Activated CD8-positive, alpha-beta T cell treated with anti-CD3 and anti-CD28 coated beads for 36 hours (primary cell): ENCODE data around the gene RABL6. TPM values are rescaled to one million over a fixed set of nuclear protein-coding genes. Genes with fewer than 3 reads are reported as not detected.
"Not testable (repeated sequence)": the region's sequence is repeated elsewhere in the genome, so short reads cannot be mapped to it uniquely, and the experiment has no call there.

Experiments
- ATAC-seq: fragments of 200-7000 bp; cut with Tn5 transposase; one replicate; pipeline ENCODE4 v1.10.0; 2021; ENCODE audit warnings: mild to moderate bottlenecking, moderate library complexity
- CTCF ChIA-PET: fragments of 350-600 bp; sonication (Branson Sonifier 250); formaldehyde crosslinking; loops from one replicate; lab custom pipeline; 2021; ENCODE audit warnings: antibody characterized with exemption; lab: Charles Lee
- POLR2A ChIA-PET: fragments of 350-600 bp; sonication (Branson Sonifier 250); formaldehyde crosslinking; loops from one replicate; lab custom pipeline; 2021; ENCODE audit warnings: antibody characterized with exemption; lab: Charles Lee
- DNase-seq: peaks from one replicate; pipeline ENCODE4 v3.0.0-alpha.2; 2020
- H3K27ac Mint-ChIP-seq: one replicate; pipeline ENCODE4 v1.8.0; 2021; ENCODE audit warnings: mild to moderate bottlenecking, mixed read lengths
- H3K27me3 Mint-ChIP-seq: one replicate; pipeline ENCODE4 v1.8.0; 2021; ENCODE audit warnings: mixed read lengths
- H3K36me3 Mint-ChIP-seq: one replicate; pipeline ENCODE4 v1.8.0; 2021; ENCODE audit warnings: low read depth, mixed read lengths
- H3K4me1 Mint-ChIP-seq: one replicate; pipeline ENCODE4 v1.8.0; 2021; ENCODE audit warnings: low read depth, mixed read lengths
- H3K4me3 Mint-ChIP-seq: one replicate; pipeline ENCODE4 v1.8.0; 2021; ENCODE audit warnings: mild to moderate bottlenecking, moderate library complexity, mixed read lengths
- H3K9me3 Mint-ChIP-seq: one replicate; pipeline ENCODE4 v1.8.0; 2021; ENCODE audit warnings: mixed read lengths
- intact Hi-C: fragments of 100-400 bp; cut with micrococcal nuclease; formaldehyde crosslinking; loops from one replicate; pipeline ENCODE4 v1.10.0; 2022
- total RNA-seq, 2 experiments: library from RNA; stranded (reverse); gene quantifications; one replicate each; pipeline ENCODE4 v1.2.3, GENCODE V29; 2021
- TF ChIP-seq, protein P1 (sequence below): fragments of 200-600 bp; IDR thresholded peaks from one replicate; pipeline ENCODE4 v1.8.0; 2022; ENCODE audit warnings: antibody characterized with exemption, mild to moderate bottlenecking

Gene RABL6
- total RNA-seq, 2 experiments from 2014 or later = 85.6 to 86.6 TPM

DNA sequence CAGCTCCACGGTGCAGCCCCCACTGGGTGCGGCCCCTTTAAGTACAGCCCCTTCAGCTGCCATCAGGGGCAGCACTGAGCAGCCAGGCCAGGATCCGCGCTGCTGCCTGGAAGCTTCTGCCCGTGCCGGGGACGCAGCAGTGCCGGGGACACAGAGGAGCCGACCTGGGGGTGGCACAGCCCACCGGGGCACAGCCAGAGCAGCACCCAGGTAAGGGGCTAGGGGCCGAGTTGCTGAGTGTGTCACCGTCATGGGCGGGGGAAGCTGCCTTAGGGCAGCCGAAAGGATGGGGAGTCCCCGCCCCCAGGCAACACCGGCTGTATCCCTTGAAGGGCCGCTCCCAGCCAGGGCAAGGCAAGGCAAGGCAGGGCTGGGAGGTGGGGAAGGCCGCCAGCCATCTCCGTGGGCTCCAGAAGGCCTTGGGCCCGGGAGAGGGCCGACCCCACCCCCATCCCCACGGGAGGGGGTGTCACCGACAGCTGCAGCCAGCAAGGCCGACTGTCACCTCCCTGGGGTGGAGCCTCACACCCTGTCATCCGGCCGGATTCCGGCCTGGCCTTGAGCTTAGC is 34.7 kb downstream of the RABL6 start, which contains the start of gene AJM1:
AJM1 (plus strand) TSS at position 99 of the 569 bp plus-strand sequence. CDS start 1,937 bp downstream, outside the sequence.
- peak; percentile 90 for ATAC-seq
- peaks cover 15% of the 10 kb centered on the region for H3K4me1 Mint-ChIP-seq
- not testable (repeated sequence) for H3K9me3 Mint-ChIP-seq, H3K36me3 Mint-ChIP-seq, H3K27ac Mint-ChIP-seq
- POLR2A ChIA-PET = interaction anchor here (0.6 to 1.5 kb wide), 6 partner anchors 14 to 304 kb away, joined by 3 to 4 read pairs (median 4); partner anchors contain the start of gene RABL6
- CTCF ChIA-PET = interaction anchor here (0.6 to 3.5 kb wide), 40 partner anchors 10 to 404 kb away, joined by 3 to 22 read pairs (median 5); partner anchors contain the start of genes ABCA2, EDF1, MAMDC4 and NPDC1
- TF ChIP-seq, protein P1, sequence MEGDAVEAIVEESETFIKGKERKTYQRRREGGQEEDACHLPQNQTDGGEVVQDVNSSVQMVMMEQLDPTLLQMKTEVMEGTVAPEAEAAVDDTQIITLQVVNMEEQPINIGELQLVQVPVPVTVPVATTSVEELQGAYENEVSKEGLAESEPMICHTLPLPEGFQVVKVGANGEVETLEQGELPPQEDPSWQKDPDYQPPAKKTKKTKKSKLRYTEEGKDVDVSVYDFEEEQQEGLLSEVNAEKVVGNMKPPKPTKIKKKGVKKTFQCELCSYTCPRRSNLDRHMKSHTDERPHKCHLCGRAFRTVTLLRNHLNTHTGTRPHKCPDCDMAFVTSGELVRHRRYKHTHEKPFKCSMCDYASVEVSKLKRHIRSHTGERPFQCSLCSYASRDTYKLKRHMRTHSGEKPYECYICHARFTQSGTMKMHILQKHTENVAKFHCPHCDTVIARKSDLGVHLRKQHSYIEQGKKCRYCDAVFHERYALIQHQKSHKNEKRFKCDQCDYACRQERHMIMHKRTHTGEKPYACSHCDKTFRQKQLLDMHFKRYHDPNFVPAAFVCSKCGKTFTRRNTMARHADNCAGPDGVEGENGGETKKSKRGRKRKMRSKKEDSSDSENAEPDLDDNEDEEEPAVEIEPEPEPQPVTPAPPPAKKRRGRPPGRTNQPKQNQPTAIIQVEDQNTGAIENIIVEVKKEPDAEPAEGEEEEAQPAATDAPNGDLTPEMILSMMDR = peak; percentile 90
- intact Hi-C loops = loop anchor here (5.0 kb wide), 1 partner anchor 55 kb away; no protein-coding TSS in a partner anchor
- peak; percentile 87 for DNase-seq
- H3K4me3 Mint-ChIP-seq = peak within 1 kb of the TSS; percentile 72
- peaks cover 11% of the 10 kb centered on the region for H3K27me3 Mint-ChIP-seq

DNA sequence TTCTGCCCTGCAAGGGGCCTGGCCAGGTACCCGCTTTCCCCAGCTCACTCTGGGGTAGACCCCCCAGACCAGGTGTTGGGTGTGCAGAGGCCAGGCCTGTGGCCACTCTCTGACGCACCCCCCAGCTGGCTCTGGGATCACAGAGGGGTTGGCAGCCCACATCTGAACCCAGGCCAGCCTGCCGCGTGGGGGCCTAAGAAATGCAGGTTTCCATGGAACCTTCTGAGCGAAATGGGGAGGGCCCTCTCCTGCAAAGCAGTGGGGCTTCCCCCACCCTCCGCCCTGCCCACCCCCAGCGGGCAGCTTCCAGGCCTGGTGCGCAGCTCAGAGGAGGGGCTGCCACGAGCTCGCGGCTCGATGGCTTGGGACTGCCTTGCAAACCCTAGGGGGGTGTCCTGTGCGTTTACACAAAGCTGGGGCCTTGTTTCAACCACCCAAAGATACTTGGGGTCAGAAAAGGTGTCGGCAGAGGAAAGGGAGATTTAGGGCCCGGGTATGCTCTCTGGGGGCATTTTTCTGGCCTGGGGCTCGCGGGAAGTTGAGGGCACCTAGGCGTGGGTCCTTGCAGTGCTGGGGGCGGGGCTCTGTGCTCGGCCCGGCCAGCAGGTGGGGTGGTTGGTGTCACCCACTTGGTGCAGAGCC is 35.5 kb downstream of the RABL6 start:
- ChIA-PET POLR2A (interaction anchor here (1.3 to 1.8 kb wide), 3 partner anchors 27 to 226 kb away, joined by 3 to 5 read pairs (median 4); no protein-coding TSS in a partner anchor), CTCF (interaction anchor here (0.9 to 3.5 kb wide), 24 partner anchors 8 to 283 kb away, joined by 3 to 22 read pairs (median 6); partner anchors contain the start of genes EDF1, MAMDC4, NPDC1 and RABL6)
- H3K36me3 Mint-ChIP-seq, ATAC-seq, H3K27ac Mint-ChIP-seq, H3K9me3 Mint-ChIP-seq, DNase-seq: not testable (repeated sequence)
- H3K4me1 Mint-ChIP-seq = peaks cover 18% of the 10 kb centered on the region
- intact Hi-C loops = loop anchor here (5.0 kb wide), 1 partner anchor 56 kb away; no protein-coding TSS in a partner anchor
- peaks cover 17% of the 10 kb centered on the region for H3K27me3 Mint-ChIP-seq
- H3K4me3 Mint-ChIP-seq = peak overlapping the region; percentile 46

DNA sequence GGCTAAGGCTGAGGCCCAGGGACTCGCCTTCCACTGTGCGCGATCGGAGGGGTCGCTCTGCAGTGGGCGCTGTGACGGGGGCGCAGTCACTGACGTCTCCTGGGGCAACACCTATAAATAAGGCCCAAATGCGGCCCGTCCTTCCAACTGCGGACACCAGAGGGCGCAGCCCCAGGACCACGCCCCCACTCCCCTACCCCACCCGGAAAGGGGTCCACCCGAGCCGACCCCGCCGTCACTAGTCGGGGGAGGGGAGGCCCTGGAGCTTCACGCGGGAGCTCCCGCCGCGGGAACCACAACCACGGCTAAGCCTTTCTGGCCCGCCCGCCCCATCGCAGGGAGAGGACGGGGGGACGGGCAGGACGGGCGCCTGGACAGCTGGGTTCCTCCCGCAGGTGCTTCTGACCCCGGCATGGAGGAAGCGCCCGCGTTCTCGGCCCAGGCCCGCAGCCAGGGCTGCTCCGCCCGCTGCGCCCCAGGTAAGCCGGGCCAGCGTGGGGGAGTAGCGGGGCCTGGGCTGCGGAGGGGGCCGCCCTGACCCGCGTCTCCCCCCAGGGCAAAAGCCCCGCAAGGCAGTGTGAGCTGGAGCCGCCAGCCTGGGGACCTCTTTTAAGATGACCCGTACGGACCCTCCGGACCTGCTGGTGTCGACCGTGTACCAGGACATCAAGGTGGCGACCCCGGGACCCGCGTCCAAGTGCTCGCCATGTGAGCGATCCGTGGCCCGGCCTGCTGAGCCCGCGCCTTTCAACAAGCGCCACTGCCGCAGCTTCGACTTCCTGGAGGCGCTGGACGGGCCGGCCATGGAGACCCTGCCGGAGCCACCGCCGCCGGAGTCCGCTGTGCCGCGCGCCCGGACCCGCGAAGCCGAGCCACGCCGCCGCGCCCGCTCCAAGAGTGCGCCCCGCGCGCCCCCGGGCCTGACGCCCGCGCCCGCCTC is 36.3 kb downstream of the RABL6 start:
- H3K27ac Mint-ChIP-seq, H3K9me3 Mint-ChIP-seq, H3K36me3 Mint-ChIP-seq: not testable (repeated sequence)
- Mint-ChIP-seq H3K27me3 (peaks cover 17% of the 10 kb centered on the region), H3K4me3 (peak overlapping the region; percentile 46), H3K4me1 (peaks cover 18% of the 10 kb centered on the region)
- CTCF ChIA-PET = interaction anchor here (0.7 to 3.5 kb wide), 12 partner anchors 9 to 191 kb away, joined by 3 to 22 read pairs (median 7); partner anchors contain the start of gene RABL6
- intact Hi-C loops = loop anchor here (5.0 kb wide), 1 partner anchor 57 kb away; no protein-coding TSS in a partner anchor
- TF ChIP-seq, protein P1 = peak; percentile 93
- POLR2A ChIA-PET = interaction anchor here (1.0 to 1.8 kb wide), 3 partner anchors 42 to 58 kb away, joined by 3 to 6 read pairs (median 5); partner anchors contain the start of gene TRAF2
- ATAC-seq = peak; percentile 7
- DNase-seq = peak; percentile 76

DNA sequence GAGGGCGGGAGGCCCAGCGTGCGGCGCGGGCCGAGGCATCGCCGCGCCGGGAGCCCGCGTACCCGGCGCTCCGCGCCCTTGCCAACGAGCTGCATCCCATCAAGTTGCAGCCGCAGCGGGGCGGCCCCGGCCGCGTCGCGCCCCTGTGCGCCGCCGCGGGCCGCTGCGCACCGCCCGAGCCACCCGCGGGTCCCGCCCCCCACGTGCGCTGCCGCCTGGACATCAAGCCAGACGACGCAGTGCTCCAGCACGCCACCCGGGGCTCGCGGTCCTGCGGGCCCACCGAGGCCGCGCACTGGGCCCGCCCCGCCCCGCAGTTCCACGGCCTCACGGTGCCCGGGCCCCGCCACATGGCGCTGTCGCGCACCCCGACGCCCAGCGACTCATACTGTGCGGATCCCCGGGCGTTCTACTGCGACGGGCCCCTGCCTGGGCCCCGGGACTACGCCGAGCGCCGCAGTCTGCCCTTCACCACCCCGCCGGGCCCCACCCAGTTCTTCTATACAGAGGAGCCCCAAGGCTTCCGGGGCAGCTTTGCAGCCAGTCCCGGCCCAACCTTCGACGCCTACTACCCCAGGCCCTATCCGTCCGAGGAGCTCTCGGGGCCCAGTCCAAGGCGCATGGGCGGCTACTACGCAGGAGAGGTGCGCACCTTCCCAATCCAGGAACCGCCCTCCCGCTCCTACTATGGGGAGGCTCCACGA is 37.2 kb downstream of the RABL6 start:
- H3K36me3 Mint-ChIP-seq = peaks cover 9% of the 10 kb centered on the region
- ChIA-PET POLR2A (interaction anchor here (1.0 to 1.8 kb wide), 3 partner anchors 41 to 57 kb away, joined by 3 to 6 read pairs (median 5); partner anchors contain the start of gene TRAF2), CTCF (interaction anchor here (0.8 to 3.5 kb wide), 8 partner anchors 12 to 190 kb away, joined by 3 to 22 read pairs (median 9); partner anchors contain the start of gene RABL6)
- H3K4me3 Mint-ChIP-seq = no peak overlapping the region
- ATAC-seq (no peak), DNase-seq (peak; percentile 37)
- H3K9me3 Mint-ChIP-seq = no peaks in the 10 kb centered on the region
- TF ChIP-seq, protein P1 = no peak
- H3K4me1 Mint-ChIP-seq = peaks cover 18% of the 10 kb centered on the region
- peaks cover 17% of the 10 kb centered on the region for H3K27me3 Mint-ChIP-seq
- H3K27ac Mint-ChIP-seq = no peak overlapping the region
- intact Hi-C loops = loop anchor here (5.0 kb wide), 2 partner anchors 57 to 58 kb away; no protein-coding TSS in a partner anchor
